ENCODE measurements around the gene IL17RB. TPM values are rescaled to one million over a fixed set of nuclear protein-coding genes. Genes with fewer than 3 reads are reported as not detected.
A peak's percentile ranks its signal among the peaks of the same experiment; 100 is the strongest.

The IL17RB gene
- total RNA-seq, 1 experiment from 2014 or later, result 9.8 TPM

DNA sequence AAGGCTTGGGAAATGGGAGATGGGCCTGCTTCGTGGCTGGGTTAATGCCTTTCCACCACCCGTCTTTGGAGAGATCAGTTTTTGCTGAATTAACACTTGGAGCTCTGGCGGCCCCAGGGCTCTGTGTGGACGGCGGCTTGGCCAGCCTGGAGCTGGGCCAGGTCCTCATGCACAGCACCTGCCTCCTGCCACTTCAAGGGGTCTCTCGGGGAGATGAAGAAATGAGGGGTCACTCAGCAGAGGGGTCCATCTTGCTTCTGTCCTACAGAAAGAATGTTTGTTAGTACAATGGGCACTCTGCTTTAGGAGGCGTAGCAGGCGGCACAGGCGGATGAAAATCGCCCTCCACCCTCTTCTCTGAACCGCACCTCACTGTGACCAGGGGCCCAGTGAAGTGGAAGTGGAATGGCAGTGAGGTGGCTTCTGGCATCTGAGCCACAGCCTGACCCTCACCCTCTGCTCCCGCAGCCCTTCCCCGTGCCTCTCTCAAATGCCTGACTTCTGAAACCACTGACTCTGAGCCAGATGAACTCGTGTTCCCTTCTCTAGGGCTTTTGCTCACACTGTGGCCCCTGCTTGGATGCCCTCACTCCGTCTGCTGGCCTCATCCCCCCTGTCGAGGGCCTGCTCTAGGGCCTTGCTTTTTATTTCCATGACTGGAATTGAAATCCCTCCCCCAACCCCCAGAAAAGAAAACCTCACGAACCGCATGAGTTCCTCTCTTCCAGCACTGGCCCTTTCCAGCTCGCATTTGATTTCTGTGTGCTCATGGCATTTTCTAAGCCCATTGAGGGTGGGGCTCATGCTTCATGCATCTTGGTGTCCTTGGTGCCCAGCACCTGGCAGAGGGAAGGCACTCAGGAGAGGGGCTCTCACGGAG lies 42.3 kb upstream of the IL17RB start:
- no peak for DNase-seq
- no peak overlapping the region for H3K18ac ChIP-seq (ENCODE audit: insufficient read length, low read depth, low read length)
- no peak overlapping the region for H2AK5ac ChIP-seq (ENCODE audit: insufficient read length, low read length)
- no peaks in the 10 kb centered on the region for H3K27me3 ChIP-seq (ENCODE audit: insufficient read depth, low read length)
- no peaks in the 10 kb centered on the region; the same call in 1 of the 2 replicates for H3K27me3 Mint-ChIP-seq (ENCODE audit: low read depth)
- H3K4ac ChIP-seq (ENCODE audit: low read depth, low read length), result no peak overlapping the region
- H4K8ac ChIP-seq (replicated peaks; ENCODE audit: insufficient read length, low read depth, low read length), result no peak overlapping the region
- no peak overlapping the region for H3K27ac ChIP-seq (ENCODE audit: insufficient read length, low read depth, low read length)
- no peak overlapping the region for H2BK20ac ChIP-seq (ENCODE audit: low read depth, low read length, poor library complexity, severe bottlenecking)
- no peak overlapping the region for H2BK120ac ChIP-seq (ENCODE audit: low read depth, low read length, poor library complexity, severe bottlenecking)
- no peaks in the 10 kb centered on the region for H3K79me2 ChIP-seq (ENCODE audit: insufficient read depth, low read length)
- H3K4me2 ChIP-seq (ENCODE audit: insufficient read depth, insufficient read length, low read length), result no peak overlapping the region
- H3K56ac ChIP-seq (ENCODE audit: insufficient read length, low read depth, low read length), result no peak overlapping the region
- no peaks in the 10 kb centered on the region for H3K23me2 ChIP-seq (ENCODE audit: insufficient read length, low read depth, low read length, poor library complexity, severe bottlenecking)
- no peaks in the 10 kb centered on the region for H3K36me3 Mint-ChIP-seq (ENCODE audit: insufficient read depth in 1 of 3, low read depth in 3 of 3)
- no peak overlapping the region for H3K23ac ChIP-seq (ENCODE audit: insufficient read length, low read depth, low read length)
- peaks cover 14 to 18% of the 10 kb centered on the region in 2 experiments for H3K4me1 Mint-ChIP-seq
- H2BK15ac ChIP-seq (ENCODE audit: low read depth, low read length), result no peak overlapping the region
- H3K79me1 ChIP-seq (ENCODE audit: insufficient read depth, low read depth, low read length, poor library complexity, severe bottlenecking), result no peaks in the 10 kb centered on the region
- H3K27ac Mint-ChIP-seq, result no peak overlapping the region; a peak in 2 of 7 replicates
- H3K4me3 Mint-ChIP-seq, result no peak overlapping the region
- no peak for TF ChIP-seq CTCF (conservative IDR thresholded peaks at IDR 0.05)
- H3K9me3 ChIP-seq (ENCODE audit: control insufficient read depth, low read depth, low read length), result no peaks in the 10 kb centered on the region
- no peak overlapping the region for H3T11ph ChIP-seq (ENCODE audit: low read length)
- H4K20me1 ChIP-seq (ENCODE audit: control insufficient read depth, insufficient read depth, insufficient read length), result no peaks in the 10 kb centered on the region
- no peak overlapping the region for H3K9ac ChIP-seq (ENCODE audit: extremely low read depth, insufficient read length, low read length)
- no peaks in the 10 kb centered on the region; the same call in 1 of the 2 replicates for H3K4me1 ChIP-seq (ENCODE audit: insufficient read depth, low read length)
- H2AFZ ChIP-seq (ENCODE audit: low read length), result no peak overlapping the region
- no peak overlapping the region for H2BK12ac ChIP-seq (ENCODE audit: insufficient read length, low read depth, low read length)
- H3K9me3 Mint-ChIP-seq, result no peaks in the 10 kb centered on the region
- H4K91ac ChIP-seq (ENCODE audit: insufficient read length, low read depth, low read length), result no peak overlapping the region
- H4K5ac ChIP-seq (ENCODE audit: insufficient read length, low read depth, low read length), result no peak overlapping the region
- peak overlapping the region; percentile 42; the same call in 1 of the 2 replicates for H3K14ac ChIP-seq (ENCODE audit: insufficient read depth, low read length)
- H2BK5ac ChIP-seq (ENCODE audit: insufficient read length, low read length), result no peak overlapping the region
- no CpG with 5 or more reads among the region's 20 CpGs for WGBS (ENCODE audit: extremely low coverage, insufficient read length, low lambda C conversion rate)

All from H9 (cell line).